ENCODE data around the gene IGFLR1. TPM values are rescaled to one million over a fixed set of nuclear protein-coding genes. Genes with fewer than 3 reads are reported as not detected.

Gene IGFLR1
- total and polyA plus RNA-seq, 2 of the 8 experiments (the other 6 are each of a cell fraction or from before 2014, with no cell fraction given) = 8.4 to 28.9 TPM

- no peak for TF ChIP-seq PHF8 (conservative IDR thresholded peaks at IDR 0.05; ENCODE audit: low read depth, low read length)
These were observed at the start of gene IGFLR1 (continued) for GRCh38 chr19:35742121-35742724.

Data from H1 (cell line).